HL-60/S4 treated with phorbol 12-myristate 13-acetate at 8.2 ng/mL for 4 days and 3 days (cell line): ENCODE results near the gene TGDS.
"Not testable (repeated sequence)": the region's sequence is repeated elsewhere in the genome, so short reads cannot be mapped to it uniquely, and the experiment has no call there.

ENCODE experiments used
- in situ Hi-C: fragments of 300-500 bp; cut with MboI; formaldehyde crosslinking; loops from 2 replicates; pipeline ENCODE4 v1.15.0; 2022; ENCODE audit warnings: low sequenced_read_pairs

Gene TGDS

GRCh38 chr13:94595950-94596574 lies at the start of gene TGDS:
TSS of gene TGDS (minus strand) at chr13:94596152. CDS start at chr13:94596136, 16 bp downstream.
- in situ Hi-C loops, result no loop called here

GRCh38 chr13:94641409-94641941 lies 45.5 kb upstream of the TGDS start:
- in situ Hi-C loops, result no loop called here

- in situ Hi-C loops, result no loop called here
These were observed 44.8 kb upstream of the TGDS start for GRCh38 chr13:94640721-94641120.

GRCh38 chr13:94637677-94638076 lies 41.7 kb upstream of the TGDS start:
- in situ Hi-C loops, result not testable (repeated sequence)

- in situ Hi-C loops, result no loop called here
These were observed 41.1 kb upstream of the TGDS start for GRCh38 chr13:94636942-94637578.

- in situ Hi-C loops, result not testable (repeated sequence)
These were observed 40.1 kb upstream of the TGDS start for GRCh38 chr13:94636096-94636495.

GRCh38 chr13:94632226-94632980 lies 36.5 kb upstream of the TGDS start:
- in situ Hi-C loops, result no loop called here

GRCh38 chr13:94630858-94631257 lies 34.9 kb upstream of the TGDS start:
- in situ Hi-C loops, result no loop called here

- in situ Hi-C loops, result loop anchor here (25.0 kb wide), 1 partner anchor 186 kb away; no protein-coding TSS in a partner anchor
These were observed 27.4 kb upstream of the TGDS start for GRCh38 chr13:94623316-94623715.

GRCh38 chr13:94622344-94622743 lies 26.4 kb upstream of the TGDS start:
- in situ Hi-C loops, result loop anchor here (25.0 kb wide), 1 partner anchor 185 kb away; no protein-coding TSS in a partner anchor

- in situ Hi-C loops, result loop anchor here (25.0 kb wide), 1 partner anchor 183 kb away; no protein-coding TSS in a partner anchor
These were observed 24.4 kb upstream of the TGDS start for GRCh38 chr13:94620286-94620896.

- in situ Hi-C loops, result loop anchor here (25.0 kb wide), 1 partner anchor 180 kb away; no protein-coding TSS in a partner anchor
These were observed 21.5 kb upstream of the TGDS start for GRCh38 chr13:94617389-94618000.

GRCh38 chr13:94613051-94613450 lies 17.1 kb upstream of the TGDS start:
- in situ Hi-C loops, result loop anchor here (25.0 kb wide), 1 partner anchor 176 kb away; no protein-coding TSS in a partner anchor

GRCh38 chr13:94612050-94612449 lies 16.1 kb upstream of the TGDS start:
- in situ Hi-C loops, result loop anchor here (25.0 kb wide), 1 partner anchor 175 kb away; no protein-coding TSS in a partner anchor

- in situ Hi-C loops, result loop anchor here (25.0 kb wide), 1 partner anchor 173 kb away; no protein-coding TSS in a partner anchor
These were observed 14.5 kb upstream of the TGDS start for GRCh38 chr13:94610475-94610874.

- in situ Hi-C loops, result loop anchor here (25.0 kb wide), 1 partner anchor 172 kb away; no protein-coding TSS in a partner anchor
These were observed 13.2 kb upstream of the TGDS start for GRCh38 chr13:94609196-94609595.

- in situ Hi-C loops, result loop anchor here (25.0 kb wide), 1 partner anchor 171 kb away; no protein-coding TSS in a partner anchor
These were observed 12.6 kb upstream of the TGDS start for GRCh38 chr13:94608586-94608985.

GRCh38 chr13:94607939-94608338 lies 12.0 kb upstream of the TGDS start:
- in situ Hi-C loops, result loop anchor here (25.0 kb wide), 1 partner anchor 171 kb away; no protein-coding TSS in a partner anchor

GRCh38 chr13:94607056-94607455 lies 11.1 kb upstream of the TGDS start:
- in situ Hi-C loops, result loop anchor here (25.0 kb wide), 1 partner anchor 170 kb away; no protein-coding TSS in a partner anchor

GRCh38 chr13:94602467-94602866 lies 6.5 kb upstream of the TGDS start:
- in situ Hi-C loops, result loop anchor here (25.0 kb wide), 1 partner anchor 165 kb away; no protein-coding TSS in a partner anchor
